OCI-LY7 (cell line): ENCODE results near the gene ARHGAP4. TPM values are rescaled to one million over a fixed set of nuclear protein-coding genes. Genes with fewer than 3 reads are reported as not detected.

Source experiments
- BruUV-seq: library from RNA; stranded (reverse); fragments of 400-500 nt; replicated peaks from 2 replicates; lab custom pipeline; 2021; lab: Mats Ljungman, UMichigan
- CTCF ChIA-PET: fragments of 300-600 bp; sonication (Branson Sonifier 250); formaldehyde crosslinking; loops from one replicate; lab custom pipeline; 2022; ENCODE audit warnings: antibody characterized with exemption; ENCODE audit not compliant: unreplicated experiment; lab: Charles Lee
- POLR2A ChIA-PET: fragments of 300-600 bp; sonication (Branson Sonifier 250); formaldehyde crosslinking; loops from one replicate; lab custom pipeline; 2022; ENCODE audit warnings: antibody characterized with exemption; lab: Charles Lee
- DNase-seq: peaks from one replicate; pipeline ENCODE4 v3.0.0-alpha.2; 2015; ENCODE audit warnings: low spot score
- H2AFZ ChIP-seq: fragments of 200-600 bp; sonication (generic), shearing (Covaris generic); 2 replicates; pipeline ENCODE4 v1.6.1; 2014; ENCODE audit warnings: mild to moderate bottlenecking, antibody characterized with exemption, low read length, moderate library complexity
- H3K27ac ChIP-seq: fragments of 200-600 bp; sonication (generic); 2 replicates; pipeline ENCODE4 v1.5.1; 2014; ENCODE audit warnings: mixed run types, low read depth, mild to moderate bottlenecking, moderate library complexity, low read length, inconsistent platforms; ENCODE audit not compliant: poor library complexity, severe bottlenecking
- H3K36me3 ChIP-seq: fragments of 200-600 bp; sonication (generic); 2 replicates; pipeline ENCODE4 v1.6.1; 2014; ENCODE audit warnings: mild to moderate bottlenecking, antibody characterized with exemption, low read length, moderate library complexity, mixed read lengths; ENCODE audit not compliant: insufficient read depth
- H3K4me1 ChIP-seq: fragments of 200-600 bp; sonication (generic); 2 replicates; pipeline ENCODE4 v1.5.1; 2014; ENCODE audit warnings: mild to moderate bottlenecking, low read length; ENCODE audit not compliant: insufficient read depth, poor library complexity, severe bottlenecking
- H3K4me2 ChIP-seq: fragments of 200-600 bp; sonication (generic); 2 replicates; pipeline ENCODE4 v1.6.1; 2014; ENCODE audit warnings: mild to moderate bottlenecking, low read length
- H3K4me3 ChIP-seq: fragments of 200-600 bp; sonication (generic); 2 replicates; pipeline ENCODE4 v1.5.1; 2014; ENCODE audit warnings: mild to moderate bottlenecking, low read depth, low read length; ENCODE audit not compliant: poor library complexity, severe bottlenecking
- H3K79me2 ChIP-seq: fragments of 200-600 bp; sonication (generic); 2 replicates; pipeline ENCODE4 v1.6.1; 2016; ENCODE audit warnings: low read depth, mild to moderate bottlenecking, low read length, moderate library complexity, mixed read lengths; ENCODE audit not compliant: insufficient read depth
- H3K9me2 ChIP-seq: fragments of 200-600 bp; sonication (generic); 2 replicates; pipeline ENCODE4 v1.6.1; 2016; ENCODE audit warnings: mild to moderate bottlenecking, low read length, mixed read lengths; ENCODE audit not compliant: insufficient read depth
- H3K9me3 ChIP-seq: fragments of 200-600 bp; sonication (generic); 2 replicates; pipeline ENCODE4 v1.6.1; 2014; ENCODE audit warnings: mild to moderate bottlenecking, mixed run types, low read length, mixed read lengths
- H4K20me1 ChIP-seq: fragments of 200-600 bp; sonication (generic); 2 replicates; pipeline ENCODE4 v1.6.1; 2014; ENCODE audit warnings: mild to moderate bottlenecking, antibody characterized with exemption, low read length, moderate library complexity, mixed read lengths; ENCODE audit not compliant: insufficient read depth
- EZH2phosphoT487 ChIP-seq: fragments of 200-600 bp; sonication (generic); IDR thresholded peaks from 2 replicates; pipeline ENCODE4 v1.6.1; 2018; ENCODE audit warnings: low read depth, borderline replicate concordance, mild to moderate bottlenecking, mixed run types, antibody characterized with exemption, low read length, moderate library complexity, mixed read lengths
- intact Hi-C: fragments of 100-400 bp; cut with micrococcal nuclease; formaldehyde crosslinking; loops from one replicate; pipeline ENCODE4 v1.10.0; 2022; ENCODE audit not compliant: unreplicated experiment
- total RNA-seq, 2 experiments: library from RNA; depleted of rRNA in 1 of 2; stranded (reverse); fragments of >200 nt in 1 of 2; shearing (Covaris generic) in 1 of 2; gene quantifications; 2 replicates each; pipeline ENCODE4 v1.2.3, GENCODE V29; 2014 to 2022
- TF ChIP-seq, protein P1 (sequence below): fragments of 200-600 bp; sonication (generic); conservative IDR thresholded peaks from 2 replicates; pipeline ENCODE4 v1.5.1; 2014; ENCODE audit warnings: mild to moderate bottlenecking, antibody characterized with exemption, low read length, moderate library complexity, mixed read lengths

ARHGAP4 gene
- total RNA-seq, 2 experiments from 2014 or later, result 126 to 128 TPM

GRCh38 chrX:153913211-153913610 is 12.9 kb downstream of the ARHGAP4 start:
- CTCF ChIA-PET, result no interaction called here
- H2AFZ ChIP-seq, result no peak overlapping the region
- H3K9me3 ChIP-seq, result no peaks in the 10 kb centered on the region
- no peaks in the 10 kb centered on the region for H3K79me2 ChIP-seq
- H3K36me3 ChIP-seq, result peaks cover 24% of the 10 kb centered on the region
- no peaks in the 10 kb centered on the region for H3K9me2 ChIP-seq
- TF ChIP-seq, protein P1, sequence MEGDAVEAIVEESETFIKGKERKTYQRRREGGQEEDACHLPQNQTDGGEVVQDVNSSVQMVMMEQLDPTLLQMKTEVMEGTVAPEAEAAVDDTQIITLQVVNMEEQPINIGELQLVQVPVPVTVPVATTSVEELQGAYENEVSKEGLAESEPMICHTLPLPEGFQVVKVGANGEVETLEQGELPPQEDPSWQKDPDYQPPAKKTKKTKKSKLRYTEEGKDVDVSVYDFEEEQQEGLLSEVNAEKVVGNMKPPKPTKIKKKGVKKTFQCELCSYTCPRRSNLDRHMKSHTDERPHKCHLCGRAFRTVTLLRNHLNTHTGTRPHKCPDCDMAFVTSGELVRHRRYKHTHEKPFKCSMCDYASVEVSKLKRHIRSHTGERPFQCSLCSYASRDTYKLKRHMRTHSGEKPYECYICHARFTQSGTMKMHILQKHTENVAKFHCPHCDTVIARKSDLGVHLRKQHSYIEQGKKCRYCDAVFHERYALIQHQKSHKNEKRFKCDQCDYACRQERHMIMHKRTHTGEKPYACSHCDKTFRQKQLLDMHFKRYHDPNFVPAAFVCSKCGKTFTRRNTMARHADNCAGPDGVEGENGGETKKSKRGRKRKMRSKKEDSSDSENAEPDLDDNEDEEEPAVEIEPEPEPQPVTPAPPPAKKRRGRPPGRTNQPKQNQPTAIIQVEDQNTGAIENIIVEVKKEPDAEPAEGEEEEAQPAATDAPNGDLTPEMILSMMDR, result no peak
- TF ChIP-seq EZH2phosphoT487, result no peak
- no peaks in the 10 kb centered on the region for H3K4me1 ChIP-seq
- H3K4me2 ChIP-seq, result no peak overlapping the region
- no peaks in the 10 kb centered on the region for H4K20me1 ChIP-seq
- no peak overlapping the region for H3K4me3 ChIP-seq
- H3K27ac ChIP-seq, result no peak overlapping the region
- POLR2A ChIA-PET, result no interaction called here
- intact Hi-C loops, result no loop called here
- DNase-seq, result no peak
- no TSS peak for BruUV-seq

DNA sequence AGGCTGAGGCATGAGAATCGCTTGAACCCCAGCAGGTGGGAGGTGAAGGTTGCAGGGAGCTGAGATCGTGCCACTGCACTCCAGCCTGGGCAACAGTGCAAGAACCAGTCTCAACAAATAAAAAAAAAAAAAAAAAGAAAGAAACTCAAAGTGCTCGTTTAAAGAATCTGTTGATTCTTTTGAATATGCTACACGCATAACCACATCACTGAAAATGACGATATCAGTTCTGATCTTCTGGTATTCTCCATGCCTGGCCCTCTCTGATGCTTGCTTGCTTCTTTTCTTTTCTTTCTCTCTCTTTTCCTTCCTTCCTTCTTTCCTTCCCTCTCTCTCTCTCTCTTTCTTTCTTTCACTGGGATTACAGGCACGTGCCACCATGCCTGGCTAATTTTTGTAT is 14.3 kb downstream of the ARHGAP4 start:
- H4K20me1 ChIP-seq, result no peaks in the 10 kb centered on the region
- no peak for TF ChIP-seq EZH2phosphoT487
- TF ChIP-seq, protein P1, result no peak
- H3K4me3 ChIP-seq, result no peak overlapping the region
- H3K4me1 ChIP-seq, result no peaks in the 10 kb centered on the region
- ChIA-PET POLR2A (interaction anchor here (0.9 kb wide), 1 partner anchor 11 kb away, joined by 3 read pairs; no protein-coding TSS in a partner anchor), CTCF (no interaction called here)
- intact Hi-C loops, result no loop called here
- no TSS peak for BruUV-seq
- no peak overlapping the region for H2AFZ ChIP-seq
- no peaks in the 10 kb centered on the region for H3K9me3 ChIP-seq
- no peak for DNase-seq
- H3K9me2 ChIP-seq, result no peaks in the 10 kb centered on the region
- no peak overlapping the region for H3K27ac ChIP-seq
- H3K79me2 ChIP-seq, result no peaks in the 10 kb centered on the region
- H3K36me3 ChIP-seq, result peaks cover 15% of the 10 kb centered on the region
- no peak overlapping the region for H3K4me2 ChIP-seq

DNA sequence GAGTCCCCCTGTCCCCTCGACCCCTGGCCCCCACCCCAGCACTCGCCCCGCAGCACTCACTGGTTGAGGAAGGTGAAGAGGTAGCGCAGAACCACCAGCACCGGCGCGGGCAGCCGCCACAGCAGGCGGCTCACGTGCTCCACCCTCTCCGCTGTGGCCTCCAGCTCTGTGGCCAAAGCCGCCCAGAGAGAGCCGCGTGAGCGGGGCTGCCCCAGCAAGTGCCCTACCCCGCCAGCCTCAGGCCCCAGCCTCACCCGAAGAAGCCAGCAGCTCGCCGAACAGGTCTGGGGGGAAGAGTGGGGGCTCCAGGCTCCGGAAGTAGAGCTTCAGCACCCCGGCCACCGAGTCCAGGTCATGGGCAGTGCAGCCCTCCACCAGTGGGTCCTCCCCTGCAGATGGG is 15.6 kb downstream of the ARHGAP4 start:
- ChIA-PET CTCF (no interaction called here), POLR2A (interaction anchor here (0.9 kb wide), 1 partner anchor 144 kb away, joined by 4 read pairs; no protein-coding TSS in a partner anchor)
- no peak overlapping the region for H3K4me3 ChIP-seq
- H3K9me2 ChIP-seq, result no peaks in the 10 kb centered on the region
- no peaks in the 10 kb centered on the region for H4K20me1 ChIP-seq
- no peak overlapping the region for H2AFZ ChIP-seq
- intact Hi-C loops, result no loop called here
- no peaks in the 10 kb centered on the region for H3K9me3 ChIP-seq
- no peak overlapping the region for H3K4me2 ChIP-seq
- DNase-seq, result no peak
- TF ChIP-seq EZH2phosphoT487, result no peak
- TF ChIP-seq, protein P1, result no peak
- H3K4me1 ChIP-seq, result no peaks in the 10 kb centered on the region
- peaks cover 15% of the 10 kb centered on the region for H3K36me3 ChIP-seq
- no peaks in the 10 kb centered on the region for H3K79me2 ChIP-seq
- H3K27ac ChIP-seq, result no peak overlapping the region
- no TSS peak for BruUV-seq
